Body of pancreas (tissue), 4 donors: ENCODE data around the gene FHOD1.

Experiments used
- CTCF ChIP-seq, 7 experiments: fragments of 450-650 bp in 4 of 7; fragments of 200-600 bp in 3 of 7; sonication (generic) in 3 of 7; IDR thresholded peaks; one replicate each; pipeline ENCODE4 v1.5.1; 2016 to 2019; ENCODE audit warnings: antibody characterized with exemption in 7 of 7
- POLR2A ChIP-seq, 3 donors: fragments of 450-650 bp; IDR thresholded peaks; one replicate each; pipeline ENCODE4 v1.6.1; 2016; ENCODE audit warnings: antibody characterized with exemption in 3 of 3, mild to moderate bottlenecking in 2 of 3

DNA sequence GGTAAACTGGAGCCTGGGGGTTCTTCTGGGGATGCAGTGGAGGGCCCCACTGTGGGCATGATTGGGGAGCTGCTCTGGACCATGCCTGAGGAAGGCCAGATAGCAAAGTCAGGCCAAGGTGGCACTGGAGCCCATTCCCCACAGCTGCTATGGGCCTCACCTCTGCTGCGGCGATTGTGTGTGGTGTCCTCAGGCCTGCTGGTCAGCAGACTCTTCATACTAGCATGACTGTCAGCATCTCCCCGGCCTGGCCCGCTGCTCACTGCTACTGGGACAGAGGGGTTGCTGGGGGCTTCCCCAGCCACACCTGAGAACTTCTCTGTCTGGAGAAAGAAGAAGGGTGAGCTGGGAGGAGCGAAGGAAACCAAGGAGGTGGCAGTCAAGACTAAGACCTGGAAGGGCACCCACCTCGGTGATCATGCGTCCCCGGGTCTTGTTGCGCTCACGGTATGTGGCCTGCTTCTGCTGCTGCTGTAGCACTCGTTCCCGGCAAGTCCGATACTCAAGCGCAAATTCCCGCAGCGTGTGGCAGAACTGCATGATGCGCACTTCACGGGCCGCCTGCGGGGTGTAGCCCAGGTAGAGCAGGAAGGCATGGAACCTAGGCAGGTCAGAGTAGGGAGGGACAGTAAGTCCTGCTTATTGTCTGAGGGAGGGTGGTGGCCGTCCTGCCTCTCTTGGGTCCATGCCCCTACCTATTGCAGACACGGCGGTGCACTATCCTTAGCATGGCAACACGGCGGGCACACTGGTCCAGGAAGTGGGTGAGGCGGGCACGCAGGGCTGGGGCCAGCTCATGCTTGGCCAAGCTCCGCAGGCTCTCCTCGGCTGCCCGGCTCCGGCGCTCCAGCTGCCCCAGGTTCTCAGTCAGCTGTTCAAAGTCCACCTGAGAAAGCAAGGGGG, 17.1 kb downstream of the FHOD1 start:
- no peak for TF ChIP-seq CTCF (IDR thresholded peaks at IDR 0.05)
- no peak for TF ChIP-seq POLR2A (IDR thresholded peaks at IDR 0.05)
